ENCODE results near the gene TMEM233.

TMEM233 gene

DNA sequence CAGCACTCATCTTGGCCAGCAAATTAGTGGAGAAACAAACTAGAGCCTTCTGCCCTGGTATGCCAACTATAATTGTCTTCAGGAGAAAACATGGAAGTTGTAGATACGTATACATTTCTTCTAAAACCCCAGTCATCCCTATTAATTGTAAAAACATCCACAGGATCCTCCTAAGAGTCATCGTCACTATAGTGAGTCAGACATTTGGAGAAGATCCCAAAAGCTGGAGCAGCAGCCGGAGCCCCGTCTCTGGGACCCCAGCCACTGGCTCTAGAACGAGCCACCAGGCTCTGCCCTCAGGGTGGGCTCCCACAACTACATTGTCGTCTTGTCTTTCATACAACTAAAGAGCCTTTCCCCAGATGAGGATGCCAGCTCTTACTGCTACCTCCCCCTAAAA, 89.8 kb downstream of the TMEM233 start:
- DNase-seq = no peak

DNA sequence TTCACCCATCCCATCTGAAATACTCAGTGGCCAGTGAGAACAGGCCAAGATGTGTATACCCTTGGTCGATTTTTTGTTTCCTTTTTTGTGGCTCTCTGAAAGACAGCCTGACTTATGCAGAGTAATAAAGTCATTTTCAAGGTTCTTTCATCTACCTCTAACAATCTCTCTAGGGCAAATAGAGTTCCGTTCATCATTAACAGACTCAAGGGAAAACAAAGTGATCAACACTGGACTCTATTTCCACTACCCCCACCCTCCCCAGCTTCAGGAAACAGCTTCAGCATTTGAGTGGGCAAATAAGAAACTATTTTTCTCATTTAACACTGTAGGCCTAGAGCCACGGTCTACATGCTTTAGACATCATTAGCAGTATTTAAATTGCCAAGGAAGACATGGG, 90.2 kb downstream of the TMEM233 start:
- no peak for DNase-seq

DNA sequence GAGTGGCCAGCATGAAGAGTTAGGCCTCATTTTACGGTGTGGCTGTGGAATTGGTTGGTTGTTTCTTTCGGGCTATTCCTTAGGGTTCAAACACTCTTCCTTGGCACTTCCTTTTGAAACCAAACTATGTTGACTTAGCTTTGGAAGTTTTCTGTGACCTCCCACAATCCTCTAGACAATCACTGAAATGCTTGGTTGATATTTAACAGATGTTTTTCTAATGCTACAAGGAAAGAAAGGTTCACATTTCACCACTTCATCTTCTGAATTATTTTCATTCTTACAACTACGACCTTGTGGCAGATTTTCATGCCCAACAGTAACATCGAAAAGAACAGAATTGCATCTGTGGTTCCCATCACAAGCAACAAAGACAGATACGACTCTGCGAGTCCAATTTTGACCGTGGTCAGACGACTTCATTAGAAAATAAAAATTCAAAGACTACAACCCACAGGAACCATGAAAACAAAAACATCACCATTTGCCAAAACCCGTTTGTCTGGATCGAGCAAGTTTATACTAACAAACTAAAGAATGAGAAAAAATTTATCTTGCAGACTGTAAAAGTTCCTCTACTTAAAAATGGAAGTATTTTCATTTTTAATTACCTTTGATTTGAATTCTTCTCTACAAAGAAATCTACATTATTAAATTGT, 91.3 kb downstream of the TMEM233 start:
- DNase-seq = no peak

DNA sequence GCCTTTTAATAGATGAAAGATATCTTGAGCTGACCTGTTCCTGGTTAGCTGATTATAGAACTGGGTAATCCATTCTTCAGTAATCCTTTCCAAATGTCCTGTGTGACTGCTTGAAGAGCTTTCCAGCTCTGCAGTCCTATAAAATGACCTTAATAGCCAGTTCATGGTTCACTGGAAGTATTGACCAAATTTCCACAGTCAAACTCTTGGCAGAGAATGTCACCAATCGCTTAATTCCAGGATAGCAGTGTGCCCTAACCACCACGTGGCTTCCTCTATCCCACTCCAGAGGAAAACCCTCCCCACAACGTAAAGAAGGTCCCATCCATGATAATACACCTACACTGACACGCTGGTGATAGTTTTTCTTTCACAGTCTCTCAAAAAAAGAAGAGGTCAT, 91.8 kb downstream of the TMEM233 start:
- no peak for DNase-seq

DNA sequence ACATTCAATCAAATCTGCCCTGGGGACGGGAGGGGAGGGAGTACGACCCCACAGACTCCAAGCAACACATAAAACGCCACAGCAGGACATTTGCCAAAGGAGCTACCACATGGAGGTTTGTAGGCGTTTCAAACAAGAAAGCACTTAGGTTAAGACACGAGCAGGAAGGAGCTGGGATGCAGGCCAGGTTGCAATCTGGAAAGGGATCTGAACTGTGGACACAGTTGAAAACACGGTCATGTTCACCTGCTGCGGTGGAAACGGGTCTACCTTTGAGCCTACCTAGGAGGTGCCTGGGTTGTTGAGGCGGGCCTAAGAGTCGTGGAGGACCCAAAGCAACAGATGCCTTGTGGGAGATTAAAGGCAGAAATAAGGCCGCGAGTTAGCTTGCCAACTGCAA, 92.8 kb downstream of the TMEM233 start:
- no peak for DNase-seq

DNA sequence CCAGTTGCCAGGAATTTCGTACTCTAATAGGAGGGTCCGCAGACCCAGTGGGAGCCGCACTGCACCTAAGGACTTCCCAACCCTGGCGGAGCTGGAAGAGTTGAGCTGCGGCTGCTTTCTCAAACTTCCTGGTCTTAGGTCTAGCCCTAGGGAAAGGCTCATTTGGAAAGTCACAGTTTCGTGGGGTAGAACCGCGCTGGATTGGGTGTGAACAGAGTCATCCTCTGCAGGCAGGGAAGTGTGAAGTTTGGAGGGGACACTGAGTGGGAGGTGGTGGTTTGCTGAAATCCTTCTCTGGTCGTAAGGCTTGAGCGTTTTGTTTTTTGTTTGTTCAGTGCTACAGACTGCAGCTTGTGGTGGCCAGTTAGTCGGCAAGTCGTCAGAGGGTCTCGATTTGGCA, 93.2 kb downstream of the TMEM233 start:
- no peak for DNase-seq

DNA sequence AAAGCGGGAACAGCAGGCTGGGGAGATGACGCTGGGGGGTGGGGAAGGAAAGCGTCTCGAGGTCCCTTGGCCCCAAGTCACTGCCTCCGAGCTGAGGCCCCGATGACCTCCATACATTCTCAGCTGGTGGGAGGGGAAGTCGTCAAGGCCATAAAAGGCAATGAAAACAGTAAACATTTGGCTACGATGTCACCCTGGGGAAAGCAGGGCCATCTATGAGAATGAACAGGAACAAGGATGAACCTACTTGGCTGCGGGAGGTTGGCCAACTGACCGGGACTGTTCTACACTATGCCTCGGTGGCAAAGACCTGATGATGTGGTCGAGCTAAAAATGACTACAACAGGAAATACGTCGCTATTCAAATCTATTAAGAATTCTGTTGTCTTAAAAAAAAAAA, 93.8 kb downstream of the TMEM233 start:
- DNase-seq = no peak

DNA sequence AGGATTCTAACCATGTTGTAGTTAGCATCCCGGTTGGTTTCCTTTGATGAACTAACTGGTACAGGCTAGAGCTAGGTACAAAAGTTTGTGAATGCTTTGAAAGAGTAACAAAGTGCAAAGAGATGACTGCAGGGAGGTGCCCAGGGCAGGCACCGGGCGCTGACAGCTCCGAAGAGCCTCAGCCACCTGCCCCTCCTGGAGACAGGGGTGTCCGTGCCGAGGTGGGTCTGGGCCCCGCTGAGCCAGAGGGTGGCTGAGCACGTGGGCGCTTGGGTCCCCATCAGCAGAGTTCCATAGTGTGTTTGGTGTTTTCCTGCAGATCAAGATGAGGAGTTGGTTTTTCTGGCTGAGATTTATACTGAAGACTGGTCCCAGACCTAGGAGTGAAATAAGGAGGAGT, 94.3 kb downstream of the TMEM233 start:
- DNase-seq = no peak

DNA sequence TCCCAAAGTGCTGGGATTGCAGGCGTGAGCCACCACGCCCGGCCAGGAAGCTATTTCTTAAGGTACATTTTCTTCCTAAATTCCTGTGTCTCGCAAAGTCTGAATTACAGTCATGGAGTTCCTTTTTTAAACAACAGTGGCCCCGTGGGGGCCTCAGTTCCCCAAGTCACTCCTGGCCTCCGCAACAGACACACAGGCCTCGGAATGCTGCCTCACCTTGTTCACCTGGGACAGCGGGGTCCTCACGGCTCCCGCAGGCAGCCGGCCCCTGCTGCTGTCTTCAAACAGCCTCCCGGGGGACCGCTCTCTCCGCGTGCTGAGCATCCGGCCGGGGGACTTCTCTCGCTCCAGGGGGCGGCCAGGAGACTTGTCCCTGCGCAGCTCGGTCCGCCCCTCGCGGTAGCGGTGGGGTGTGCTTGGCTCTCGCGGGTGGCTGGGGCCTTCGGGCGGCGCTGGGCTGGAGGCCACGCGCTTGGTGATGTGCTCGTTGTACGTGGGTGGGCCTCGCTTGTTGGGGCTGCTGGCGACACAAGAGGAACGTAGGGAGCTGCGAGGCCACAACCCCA, 96.4 kb downstream of the TMEM233 start:
- DNase-seq = no peak

DNA sequence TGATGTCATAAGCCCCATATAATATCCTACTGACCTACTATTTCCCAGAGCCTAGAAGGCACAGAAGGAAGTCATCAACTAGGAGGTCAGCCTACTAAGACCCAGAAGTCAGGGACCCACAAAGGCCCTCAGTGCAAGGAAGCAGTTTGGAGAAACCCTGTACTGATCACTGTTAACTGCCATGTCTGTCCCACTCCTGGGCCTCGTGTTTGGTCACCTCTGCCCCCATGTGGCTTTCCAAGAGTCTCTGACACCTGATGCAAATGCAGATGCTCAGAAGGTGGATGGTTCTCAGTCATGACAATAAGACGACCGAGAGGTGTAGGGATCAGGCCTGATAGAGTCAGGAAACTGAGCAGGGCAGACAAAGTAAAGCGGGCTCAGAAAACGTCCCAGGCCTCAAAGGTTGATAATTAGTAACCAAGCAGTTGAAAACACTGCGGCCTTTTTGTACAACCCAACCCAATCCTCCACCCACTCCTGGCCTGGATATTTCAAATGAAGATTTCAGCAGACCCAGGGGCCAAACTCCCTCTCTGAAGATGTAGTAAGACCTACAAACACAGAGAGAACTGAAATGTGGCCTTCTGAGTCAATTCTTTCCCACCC, 97.7 kb downstream of the TMEM233 start:
- DNase-seq = no peak

DNA sequence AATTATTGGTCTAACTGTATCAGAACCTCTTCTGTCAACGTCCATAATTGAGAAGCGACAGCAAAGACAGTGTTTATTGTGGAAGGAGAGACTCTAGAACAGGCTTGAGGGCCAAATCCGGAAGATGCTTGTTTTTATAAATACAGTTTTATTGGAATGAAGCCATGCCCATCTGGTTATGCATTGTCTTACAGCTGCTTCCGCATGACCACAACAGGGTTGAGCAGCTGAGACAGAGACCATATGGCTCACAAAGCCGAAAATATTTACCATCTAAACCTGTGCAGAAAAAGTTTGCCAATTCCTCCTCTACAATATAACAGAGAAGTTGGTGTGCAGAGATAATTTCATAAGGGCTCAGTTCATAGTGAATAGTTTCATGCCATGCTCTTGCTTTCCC, 98.8 kb downstream of the TMEM233 start:
- DNase-seq = no peak

Data from stimulated activated CD8-positive, alpha-beta memory T cell treated with anti-CD3 and anti-CD28 coated beads, Interleukin-4, amount 100 ng/mL, for 48 hours (primary cell).